Central memory CD8-positive, alpha-beta T cell (primary cell): Measurements from ENCODE around the gene SPATA31C1.
A peak's percentile ranks its signal among the peaks of the same experiment; 100 is the strongest.

Experiments
- ATAC-seq: fragments of 150-1000 bp; cut with Tn5 transposase; replicated peaks from 2 replicates; pipeline ENCODE4 v1.10.0; 2022; ENCODE audit warnings: mild to moderate bottlenecking, moderate FRiP score, moderate number of reproducible peaks; ENCODE audit not compliant: poor library complexity, severe bottlenecking; ENCODE audit errors: extremely low read depth
- DNase-seq, 2 donors: peaks; one replicate each; pipeline ENCODE4 v3.0.0; 2021; ENCODE audit warnings: low spot score in 2 of 2
- H3K27ac Mint-ChIP-seq: one replicate; pipeline ENCODE4 v1.8.0; 2022; ENCODE audit warnings: low read depth, mild to moderate bottlenecking, moderate library complexity, mixed read lengths
- H3K27me3 Mint-ChIP-seq: one replicate; pipeline ENCODE4 v1.8.0; 2022; ENCODE audit warnings: mixed read lengths
- H3K36me3 Mint-ChIP-seq: one replicate; pipeline ENCODE4 v1.8.0; 2022; ENCODE audit warnings: mild to moderate bottlenecking, moderate library complexity, mixed read lengths; ENCODE audit not compliant: insufficient read depth
- H3K4me1 Mint-ChIP-seq: one replicate; pipeline ENCODE4 v1.8.0; 2022; ENCODE audit warnings: mixed read lengths
- H3K4me3 Mint-ChIP-seq: one replicate; pipeline ENCODE4 v1.8.0; 2022; ENCODE audit warnings: mild to moderate bottlenecking, moderate library complexity, mixed read lengths
- H3K9me3 Mint-ChIP-seq: one replicate; pipeline ENCODE4 v1.8.0; 2022; ENCODE audit warnings: mixed read lengths

Gene SPATA31C1

DNA sequence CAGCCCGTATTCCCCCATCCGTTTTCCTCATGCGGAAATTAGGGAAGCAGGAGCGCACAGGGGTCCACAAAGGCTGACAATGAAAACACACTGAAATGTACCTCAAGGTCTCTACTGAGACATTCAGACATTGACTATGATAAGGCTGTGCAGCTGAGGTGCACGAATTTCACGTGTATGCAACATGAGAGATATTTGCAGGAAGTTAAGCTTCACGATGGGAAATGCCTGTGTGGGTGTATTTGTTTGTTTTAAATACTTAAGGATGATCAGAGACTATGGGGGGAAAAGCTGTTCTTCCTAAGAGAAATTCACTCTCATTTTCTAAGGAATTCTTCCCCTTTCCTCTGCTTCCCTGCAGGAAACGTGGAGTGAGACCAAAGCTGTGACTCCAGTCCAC is 37.6 kb upstream of the SPATA31C1 start:
- ATAC-seq (no peak), DNase-seq (peak in 1 of 2 donors; percentile 0)
- Mint-ChIP-seq H3K4me3 (no peak overlapping the region), H3K36me3 (no peaks in the 10 kb centered on the region), H3K9me3 (no peaks in the 10 kb centered on the region), H3K27me3 (peaks cover 42% of the 10 kb centered on the region), H3K4me1 (no peaks in the 10 kb centered on the region), H3K27ac (no peak overlapping the region)

DNA sequence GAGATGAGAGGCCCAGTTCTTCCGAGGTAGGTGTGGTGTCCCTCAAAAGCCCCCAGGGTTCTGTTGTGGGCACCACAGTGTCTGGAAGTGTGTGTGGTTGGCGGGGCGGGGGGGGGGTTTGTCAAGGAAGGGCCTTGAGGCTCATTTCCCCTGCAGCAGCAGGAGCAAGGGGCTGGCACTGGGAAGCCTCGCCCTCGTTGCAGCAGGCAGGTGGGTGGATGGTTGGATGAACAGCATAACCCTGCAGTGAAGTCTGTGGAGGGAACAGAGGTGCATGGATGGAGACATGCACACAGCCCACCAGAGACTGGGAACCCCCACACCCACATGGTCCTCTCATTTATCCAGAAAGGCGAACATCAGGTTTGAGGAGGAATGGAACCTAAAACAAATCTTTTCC is 37.1 kb upstream of the SPATA31C1 start:
- DNase-seq (no peak), ATAC-seq (no peak)
- Mint-ChIP-seq H3K27me3 (peaks cover 43% of the 10 kb centered on the region), H3K4me1 (no peaks in the 10 kb centered on the region), H3K27ac (no peak overlapping the region), H3K9me3 (no peaks in the 10 kb centered on the region), H3K4me3 (no peak overlapping the region), H3K36me3 (no peaks in the 10 kb centered on the region)

DNA sequence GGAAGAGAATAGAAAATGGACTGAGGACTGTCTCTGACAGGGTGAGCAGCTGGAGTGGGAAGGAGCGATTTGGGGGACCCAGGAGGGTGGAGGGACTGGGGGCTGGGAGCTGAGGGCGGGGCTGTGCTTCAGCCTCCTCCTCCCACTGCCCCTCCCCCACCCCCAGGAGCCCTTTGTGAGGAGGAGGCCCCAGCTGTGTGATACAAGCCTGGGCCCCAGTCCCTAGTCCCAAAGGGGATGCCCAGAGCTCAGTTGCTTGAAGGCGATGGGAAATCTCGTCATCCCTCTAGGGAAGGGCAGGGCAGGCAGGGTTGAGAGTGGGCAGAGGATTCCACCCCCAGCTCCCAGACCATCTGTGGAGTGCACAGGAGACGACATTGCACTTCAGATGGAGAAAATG is 35.1 kb upstream of the SPATA31C1 start, which contains the start of gene SPATA31E1:
Gene SPATA31E1 (plus strand): TSS at position 251 of the 400 bp plus-strand sequence. CDS start 15 bp downstream, at position 266.
- no peak for DNase-seq
- no peaks in the 10 kb centered on the region for H3K9me3 Mint-ChIP-seq
- H3K27me3 Mint-ChIP-seq, result peaks cover 38% of the 10 kb centered on the region
- no peaks in the 10 kb centered on the region for H3K4me1 Mint-ChIP-seq
- no peak within 1 kb of the TSS for H3K4me3 Mint-ChIP-seq
- no peaks in the 10 kb centered on the region for H3K36me3 Mint-ChIP-seq
- no peak within 1 kb of the TSS for H3K27ac Mint-ChIP-seq
- ATAC-seq, result no peak

DNA sequence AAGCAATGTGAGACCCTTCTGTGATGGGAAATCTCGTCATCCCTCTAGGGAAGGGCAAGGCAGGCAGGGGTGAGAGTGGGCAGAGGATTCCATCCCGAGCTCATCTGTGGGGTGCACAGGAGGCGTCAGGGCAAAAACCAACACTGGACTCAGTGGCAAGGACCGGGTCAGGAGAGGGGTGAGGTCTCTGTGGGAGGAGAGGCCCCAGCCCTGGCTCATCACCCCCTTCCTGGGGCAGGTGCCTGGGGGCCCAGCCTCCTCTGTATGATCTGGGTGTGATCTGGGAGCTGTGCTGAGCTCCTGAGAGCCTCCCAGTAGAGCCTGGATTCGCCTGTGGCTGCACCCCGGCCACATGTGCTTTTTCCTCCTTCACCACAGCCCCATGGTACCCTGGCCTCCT is 34.5 kb upstream of the SPATA31C1 start:
- no peak overlapping the region for H3K4me3 Mint-ChIP-seq
- no peak for ATAC-seq
- no peaks in the 10 kb centered on the region for H3K4me1 Mint-ChIP-seq
- no peak for DNase-seq
- no peaks in the 10 kb centered on the region for H3K36me3 Mint-ChIP-seq
- H3K9me3 Mint-ChIP-seq, result no peaks in the 10 kb centered on the region
- H3K27ac Mint-ChIP-seq, result no peak overlapping the region
- peaks cover 35% of the 10 kb centered on the region for H3K27me3 Mint-ChIP-seq

DNA sequence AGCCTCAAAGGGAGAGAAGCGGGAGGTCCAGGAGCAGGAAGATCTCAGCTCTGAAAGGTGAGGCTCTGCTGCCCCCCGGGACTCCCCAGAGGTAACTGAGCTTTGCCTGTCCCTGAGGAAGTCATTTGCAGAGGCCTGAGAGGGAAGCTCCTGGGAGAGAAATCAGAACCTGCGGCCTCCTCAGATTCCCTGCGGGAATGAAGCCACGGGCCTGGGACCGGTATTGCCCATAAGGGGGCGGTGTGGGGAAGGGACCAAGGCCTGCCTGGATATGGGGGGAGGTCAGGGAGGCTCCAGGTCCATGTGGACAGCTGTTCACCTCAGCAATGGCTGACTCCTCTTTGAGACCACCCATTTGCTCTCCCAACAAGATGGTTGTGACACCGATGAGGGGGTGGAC is 33.8 kb upstream of the SPATA31C1 start:
- H3K4me1 Mint-ChIP-seq, result no peaks in the 10 kb centered on the region
- no peaks in the 10 kb centered on the region for H3K9me3 Mint-ChIP-seq
- ATAC-seq (no peak), DNase-seq (no peak)
- no peaks in the 10 kb centered on the region for H3K36me3 Mint-ChIP-seq
- no peak overlapping the region for H3K4me3 Mint-ChIP-seq
- H3K27ac Mint-ChIP-seq, result no peak overlapping the region
- H3K27me3 Mint-ChIP-seq, result peaks cover 35% of the 10 kb centered on the region

DNA sequence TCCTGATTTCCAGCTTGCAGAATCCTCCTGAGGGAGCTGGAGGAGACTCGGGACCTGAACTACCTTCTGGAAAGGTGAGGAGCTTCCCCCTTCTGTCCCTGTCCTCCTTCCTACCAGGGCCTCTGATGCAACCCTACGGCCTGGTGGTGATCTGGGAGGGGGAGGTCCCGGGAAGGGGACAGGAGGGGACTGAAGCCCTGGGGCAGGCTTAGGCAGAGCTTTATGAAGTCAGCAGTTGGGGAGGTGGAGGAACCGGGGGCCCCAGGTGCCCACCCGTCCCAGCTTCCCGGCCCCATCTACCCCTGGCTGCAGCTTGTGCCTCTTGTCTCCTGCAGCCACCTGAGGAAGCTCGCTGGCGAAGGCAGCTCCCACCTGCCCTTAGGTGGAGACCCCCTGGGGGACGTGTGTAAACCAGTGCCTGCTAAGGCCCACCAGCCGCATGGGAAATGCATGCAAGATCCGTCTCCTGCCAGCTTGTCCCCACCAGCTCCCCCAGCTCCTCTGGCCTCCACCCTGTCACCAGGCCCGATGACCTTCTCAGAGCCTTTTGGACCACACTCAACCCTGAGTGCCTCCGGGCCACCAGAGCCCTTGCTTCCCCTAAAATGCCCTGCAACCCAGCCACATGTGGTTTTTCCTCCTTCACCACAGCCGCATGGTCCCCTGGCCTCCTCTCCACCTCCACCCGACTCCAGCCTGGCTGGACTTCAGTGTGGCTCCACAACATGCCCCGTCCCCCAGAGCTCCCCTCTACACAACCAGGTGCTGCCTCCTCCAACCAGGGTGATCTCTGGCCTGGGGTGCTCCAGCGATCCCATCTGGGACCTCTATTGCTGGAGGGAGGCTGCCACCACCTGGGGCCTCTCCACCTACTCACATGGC is 32.9 kb upstream of the SPATA31C1 start:
- H3K36me3 Mint-ChIP-seq, result no peaks in the 10 kb centered on the region
- H3K4me3 Mint-ChIP-seq, result no peak overlapping the region
- ATAC-seq (no peak), DNase-seq (no peak)
- peaks cover 35% of the 10 kb centered on the region for H3K27me3 Mint-ChIP-seq
- no peaks in the 10 kb centered on the region for H3K4me1 Mint-ChIP-seq
- H3K27ac Mint-ChIP-seq, result no peak overlapping the region
- H3K9me3 Mint-ChIP-seq, result no peaks in the 10 kb centered on the region

DNA sequence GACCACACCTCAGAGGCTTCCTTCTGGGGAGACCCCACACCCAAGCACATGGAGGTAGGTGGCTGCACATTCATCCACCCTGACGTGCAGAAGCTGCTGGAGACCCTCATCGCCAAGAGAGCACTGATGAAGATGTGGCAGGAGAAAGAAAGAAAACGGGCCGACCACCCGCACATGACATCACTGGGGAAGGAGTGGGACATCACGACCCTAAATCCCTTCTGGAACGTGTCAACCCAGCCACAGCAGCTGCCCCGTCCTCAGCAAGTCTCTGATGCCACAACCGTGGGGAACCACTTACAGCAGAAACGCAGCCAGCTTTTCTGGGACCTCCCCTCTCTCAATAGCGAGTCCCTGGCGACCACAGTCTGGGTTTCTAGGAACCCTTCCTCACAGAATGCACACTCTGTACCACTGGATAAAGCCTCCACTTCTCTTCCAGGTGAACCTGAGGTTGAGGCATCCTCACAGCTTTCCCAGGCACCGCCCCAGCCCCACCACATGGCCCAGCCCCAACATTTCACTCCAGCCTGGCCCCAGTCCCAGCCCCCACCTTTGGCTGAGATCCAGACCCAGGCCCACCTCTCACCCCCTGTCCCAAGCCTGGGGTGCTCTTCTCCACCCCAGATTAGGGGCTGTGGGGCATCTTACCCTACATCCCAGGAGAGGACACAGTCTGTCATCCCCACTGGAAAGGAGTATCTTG is 32.1 kb upstream of the SPATA31C1 start:
- Mint-ChIP-seq H3K9me3 (no peaks in the 10 kb centered on the region), H3K36me3 (no peaks in the 10 kb centered on the region)

DNA sequence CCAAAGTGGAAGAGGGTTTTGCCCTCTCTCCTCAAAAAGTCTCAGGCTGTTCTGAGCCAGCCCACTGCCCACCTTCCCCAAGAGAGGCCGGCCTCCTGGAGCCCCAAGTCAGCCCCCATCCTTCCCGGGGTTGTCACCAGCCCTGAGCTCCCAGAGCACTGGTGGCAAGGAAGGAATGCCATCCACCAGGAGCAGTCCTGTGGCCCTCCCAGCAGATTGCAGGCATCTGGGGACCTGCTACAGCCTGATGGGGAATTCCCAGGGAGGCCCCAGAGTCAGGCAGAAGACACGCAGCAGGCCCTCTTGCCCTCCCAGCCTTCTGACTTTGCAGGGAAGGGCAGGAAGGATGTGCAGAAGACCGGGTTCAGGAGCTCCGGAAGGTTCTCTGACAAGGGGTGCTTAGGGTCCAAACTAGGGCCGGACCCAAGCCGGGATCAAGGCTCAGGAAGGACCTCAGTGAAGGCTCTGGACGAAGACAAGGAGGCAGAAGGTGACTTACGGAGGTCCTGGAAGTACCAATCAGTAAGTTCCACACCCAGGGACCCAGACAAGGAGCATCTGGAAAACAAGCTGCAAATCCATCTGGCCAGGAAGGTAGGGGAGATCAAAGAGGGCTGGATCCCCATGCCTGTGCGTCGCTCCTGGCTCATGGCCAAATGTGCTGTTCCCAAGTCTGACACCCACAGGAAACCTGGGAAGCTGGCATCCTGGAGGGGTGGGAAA is 31.4 kb upstream of the SPATA31C1 start:
- ATAC-seq (no peak), DNase-seq (no peak)
- Mint-ChIP-seq H3K4me1 (no peaks in the 10 kb centered on the region), H3K4me3 (no peak overlapping the region), H3K27ac (no peak overlapping the region), H3K9me3 (no peaks in the 10 kb centered on the region), H3K36me3 (no peaks in the 10 kb centered on the region), H3K27me3 (peaks cover 38% of the 10 kb centered on the region)

More for the DNA sequence above, 32.1 kb upstream of the SPATA31C1 start:
- H3K4me1 Mint-ChIP-seq, result no peaks in the 10 kb centered on the region
- no peak overlapping the region for H3K27ac Mint-ChIP-seq
- peaks cover 40% of the 10 kb centered on the region for H3K27me3 Mint-ChIP-seq
- ATAC-seq (no peak), DNase-seq (no peak)
- no peak overlapping the region for H3K4me3 Mint-ChIP-seq

DNA sequence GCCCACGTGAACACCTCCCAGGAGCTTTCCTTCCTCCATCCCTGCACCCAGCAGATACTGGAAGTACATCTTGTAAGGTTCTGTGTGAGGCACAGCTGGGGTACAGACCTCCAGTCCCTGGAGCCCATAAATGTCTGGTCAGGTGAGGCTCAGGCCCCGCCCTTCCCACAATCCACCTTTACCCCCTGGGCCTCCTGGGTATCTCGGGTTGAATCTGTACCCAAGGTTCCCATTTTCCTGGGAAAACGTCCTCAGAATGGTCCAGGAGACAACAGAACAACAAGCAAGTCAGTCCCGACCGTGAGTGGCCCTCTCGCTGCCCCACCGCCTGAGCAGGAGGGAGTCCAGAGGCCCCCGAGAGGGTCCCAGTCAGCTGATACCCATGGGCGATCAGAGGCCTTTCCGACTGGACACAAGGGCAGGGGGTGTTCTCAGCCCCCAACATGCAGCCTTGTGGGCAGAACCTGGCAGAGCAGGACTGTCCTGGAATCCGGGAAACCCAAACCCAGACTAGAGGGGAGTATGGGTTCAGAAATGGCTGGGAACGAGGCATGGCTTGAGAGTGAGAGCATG is 30.7 kb upstream of the SPATA31C1 start:
- ATAC-seq (no peak), DNase-seq (no peak)
- no peaks in the 10 kb centered on the region for H3K36me3 Mint-ChIP-seq
- no peaks in the 10 kb centered on the region for H3K9me3 Mint-ChIP-seq
- no peak overlapping the region for H3K4me3 Mint-ChIP-seq
- H3K4me1 Mint-ChIP-seq, result no peaks in the 10 kb centered on the region
- no peak overlapping the region for H3K27ac Mint-ChIP-seq
- H3K27me3 Mint-ChIP-seq, result peaks cover 35% of the 10 kb centered on the region

DNA sequence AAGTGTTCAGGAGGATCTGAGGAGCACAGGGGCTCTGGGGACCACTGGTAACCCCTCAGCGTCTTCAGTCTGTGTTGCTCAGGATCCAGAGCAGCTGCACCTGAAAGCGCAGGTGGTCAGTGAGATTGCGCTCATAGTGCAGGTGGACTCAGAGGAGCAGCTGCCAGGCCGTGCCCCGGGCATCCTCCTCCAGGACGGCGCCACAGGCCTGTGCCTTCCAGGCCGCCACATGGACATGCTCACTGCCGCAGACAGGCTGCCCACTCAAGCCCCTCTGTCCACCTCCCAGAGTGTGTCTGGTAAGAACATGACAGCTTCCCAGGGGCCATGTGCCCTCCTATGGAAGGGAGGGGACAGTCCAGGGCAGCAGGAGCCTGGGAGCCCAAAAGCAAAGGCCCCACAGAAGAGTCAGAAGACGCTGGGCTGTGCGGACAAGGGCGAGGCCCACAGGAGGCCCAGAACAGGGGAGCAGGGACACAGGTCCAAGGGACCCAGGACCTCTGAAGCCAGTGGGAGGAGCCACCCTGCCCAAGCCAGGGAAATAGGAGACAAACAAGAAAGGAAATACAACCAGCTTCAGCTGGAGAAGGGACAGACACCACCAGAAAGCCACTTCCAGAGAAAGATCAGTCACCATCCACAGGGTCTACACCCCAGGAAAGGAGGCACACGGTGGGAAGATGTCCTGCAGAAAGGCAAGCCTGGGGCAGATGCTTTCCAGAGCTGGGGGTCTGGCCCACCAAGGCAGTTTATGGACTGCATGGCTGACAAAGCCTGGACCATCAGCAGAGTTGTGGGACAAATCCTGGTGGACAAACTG is 29.9 kb upstream of the SPATA31C1 start:
- Mint-ChIP-seq H3K4me1 (no peaks in the 10 kb centered on the region), H3K27ac (no peak overlapping the region), H3K4me3 (no peak overlapping the region), H3K27me3 (peaks cover 35% of the 10 kb centered on the region), H3K9me3 (no peaks in the 10 kb centered on the region), H3K36me3 (no peaks in the 10 kb centered on the region)
- ATAC-seq (no peak), DNase-seq (no peak)

DNA sequence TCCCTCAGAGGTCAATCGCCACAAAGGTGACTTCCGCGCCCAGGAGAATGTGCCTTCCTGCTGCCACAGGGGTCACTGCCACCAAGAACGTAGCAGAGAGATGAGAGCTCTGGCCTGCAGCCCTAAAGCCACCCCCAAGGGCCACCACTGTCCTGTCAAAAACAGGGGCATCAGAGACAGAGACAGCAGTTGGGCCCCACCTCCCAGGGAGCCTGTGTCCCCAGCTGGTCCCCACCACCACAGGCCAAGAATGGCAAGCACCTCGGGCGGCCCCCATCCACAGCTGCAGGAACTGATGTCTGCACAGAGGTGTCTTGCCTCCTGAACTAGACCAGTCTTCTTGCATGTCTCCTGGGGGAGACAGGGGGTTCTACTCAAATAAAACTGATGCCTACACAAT is 29.3 kb upstream of the SPATA31C1 start:
- ATAC-seq (no peak), DNase-seq (no peak)
- H3K9me3 Mint-ChIP-seq, result no peaks in the 10 kb centered on the region
- H3K27ac Mint-ChIP-seq, result no peak overlapping the region
- H3K27me3 Mint-ChIP-seq, result peaks cover 35% of the 10 kb centered on the region
- no peak overlapping the region for H3K4me3 Mint-ChIP-seq
- no peaks in the 10 kb centered on the region for H3K36me3 Mint-ChIP-seq
- H3K4me1 Mint-ChIP-seq, result no peaks in the 10 kb centered on the region
